ENCODE data around the gene RGSL1.

The RGSL1 gene

GRCh38 chr1:182446033-182446669, 3.8 kb upstream of the RGSL1 start:
- in situ Hi-C loops (cut with MboI; ENCODE audit: low sequenced_read_pairs): loop anchor here (10.0 kb wide), 2 partner anchors 149 to 349 kb away; no protein-coding TSS in a partner anchor

- in situ Hi-C loops (cut with MboI; ENCODE audit: low sequenced_read_pairs): loop anchor here (10.0 kb wide), 2 partner anchors 148 to 348 kb away; no protein-coding TSS in a partner anchor
Observed at GRCh38 chr1:182447124-182447523, 2.8 kb upstream of the RGSL1 start.

- in situ Hi-C loops (cut with MboI; ENCODE audit: low sequenced_read_pairs): loop anchor here (10.0 kb wide), 2 partner anchors 147 to 347 kb away; no protein-coding TSS in a partner anchor
Observed at GRCh38 chr1:182447660-182448059, 2.3 kb upstream of the RGSL1 start.

- in situ Hi-C loops (cut with MboI; ENCODE audit: low sequenced_read_pairs): no loop called here
Observed at GRCh38 chr1:182453631-182454030, 3.7 kb downstream of the RGSL1 start.

- in situ Hi-C loops (cut with MboI; ENCODE audit: low sequenced_read_pairs): no loop called here
Observed at GRCh38 chr1:182457844-182458243, 7.9 kb downstream of the RGSL1 start.

GRCh38 chr1:182459949-182460348, 10.0 kb downstream of the RGSL1 start:
- in situ Hi-C loops (cut with MboI; ENCODE audit: low sequenced_read_pairs): no loop called here

GRCh38 chr1:182460550-182460951, 10.6 kb downstream of the RGSL1 start:
- in situ Hi-C loops (cut with MboI; ENCODE audit: low sequenced_read_pairs): no loop called here

- in situ Hi-C loops (cut with MboI; ENCODE audit: low sequenced_read_pairs): no loop called here
Observed at GRCh38 chr1:182473556-182473955, 23.6 kb downstream of the RGSL1 start.

GRCh38 chr1:182476625-182477024, 26.7 kb downstream of the RGSL1 start:
- in situ Hi-C loops (cut with MboI; ENCODE audit: low sequenced_read_pairs): no loop called here

- in situ Hi-C loops (cut with MboI; ENCODE audit: low sequenced_read_pairs): no loop called here
Observed at GRCh38 chr1:182478238-182478637, 28.3 kb downstream of the RGSL1 start.

- in situ Hi-C loops (cut with MboI; ENCODE audit: low sequenced_read_pairs): no loop called here
Observed at GRCh38 chr1:182484067-182484466, 34.1 kb downstream of the RGSL1 start.

- in situ Hi-C loops (cut with MboI; ENCODE audit: low sequenced_read_pairs): no loop called here
Observed at GRCh38 chr1:182484531-182485257, 34.7 kb downstream of the RGSL1 start.

GRCh38 chr1:182485861-182486260, 35.9 kb downstream of the RGSL1 start:
- in situ Hi-C loops (cut with MboI; ENCODE audit: low sequenced_read_pairs): no loop called here

- in situ Hi-C loops (cut with MboI; ENCODE audit: low sequenced_read_pairs): no loop called here
Observed at GRCh38 chr1:182488803-182489202, 38.9 kb downstream of the RGSL1 start.

- in situ Hi-C loops (cut with MboI; ENCODE audit: low sequenced_read_pairs): no loop called here
Observed at GRCh38 chr1:182493063-182493462, 43.1 kb downstream of the RGSL1 start.

GRCh38 chr1:182495002-182495401, 45.1 kb downstream of the RGSL1 start:
- in situ Hi-C loops (cut with MboI; ENCODE audit: low sequenced_read_pairs): no loop called here

GRCh38 chr1:182495693-182496092, 45.7 kb downstream of the RGSL1 start:
- in situ Hi-C loops (cut with MboI; ENCODE audit: low sequenced_read_pairs): no loop called here

GRCh38 chr1:182507685-182508084, 57.7 kb downstream of the RGSL1 start:
- in situ Hi-C loops (cut with MboI; ENCODE audit: low sequenced_read_pairs): no loop called here

- in situ Hi-C loops (cut with MboI; ENCODE audit: low sequenced_read_pairs): no loop called here
Observed at GRCh38 chr1:182515556-182515955, 65.6 kb downstream of the RGSL1 start.

GRCh38 chr1:182520736-182521135, 70.8 kb downstream of the RGSL1 start:
- in situ Hi-C loops (cut with MboI; ENCODE audit: low sequenced_read_pairs): no loop called here

- in situ Hi-C loops (cut with MboI; ENCODE audit: low sequenced_read_pairs): no loop called here
Observed at GRCh38 chr1:182525342-182525741, 75.4 kb downstream of the RGSL1 start.

GRCh38 chr1:182527680-182528079, 77.7 kb downstream of the RGSL1 start:
- in situ Hi-C loops (cut with MboI; ENCODE audit: low sequenced_read_pairs): no loop called here

Data from HL-60/S4 treated with phorbol 12-myristate 13-acetate at 8.2 ng/mL for 4 days and 3 days (cell line).